Peyer's patch (tissue), 4 donors: ENCODE results near the gene DRC3. TPM values are rescaled to one million over a fixed set of nuclear protein-coding genes. Genes with fewer than 3 reads are reported as not detected.

Experiments
- DNase-seq, 3 donors: peaks; one replicate each; pipeline ENCODE4 v3.0.0-alpha.2; 2017 to 2019
- H3K27ac ChIP-seq, 4 donors: fragments of 200-600 bp; sonication (generic); one replicate each; pipeline ENCODE4 v1.5.1; 2016 to 2019
- H3K27me3 ChIP-seq, 2 donors: fragments of 200-600 bp; sonication (generic); one replicate each; pipeline ENCODE4 v1.5.1; 2019
- H3K36me3 ChIP-seq, 3 donors: fragments of 200-600 bp; sonication (generic); one replicate each; pipeline ENCODE4 v1.5.1; 2016 to 2019
- H3K4me1 ChIP-seq, 4 donors: fragments of 200-600 bp; sonication (generic); one replicate each; pipeline ENCODE4 v1.5.1; 2016 to 2019
- H3K4me3 ChIP-seq, 4 donors: fragments of 200-600 bp; sonication (generic); 1 replicate in 3 of 4; 2 replicates in 1 of 4; pipeline ENCODE4 v1.5.1; 2016 to 2019; ENCODE audit warnings: mild to moderate bottlenecking in 1 of 4
- H3K9me3 ChIP-seq, 4 donors: fragments of 200-600 bp; sonication (generic); one replicate each; pipeline ENCODE4 v1.5.1; 2016 to 2019; ENCODE audit warnings: mild to moderate bottlenecking in 1 of 4
- CTCF ChIP-seq, 6 experiments: fragments of 450-650 bp in 4 of 6; fragments of 200-600 bp in 2 of 6; sonication (generic) in 1 of 6; IDR thresholded peaks; one replicate each; pipeline ENCODE4 v1.5.1; 2017 to 2019; ENCODE audit warnings: antibody characterized with exemption in 6 of 6, mild to moderate bottlenecking in 3 of 6, moderate library complexity in 1 of 6
- POLR2A ChIP-seq, 2 donors: fragments of 450-650 bp; IDR thresholded peaks; one replicate each; pipeline ENCODE4 v1.5.1; 2017; ENCODE audit warnings: antibody characterized with exemption in 2 of 2, mild to moderate bottlenecking in 2 of 2, moderate library complexity in 2 of 2
- total RNA-seq, 4 donors: library from RNA; depleted of rRNA; stranded (reverse); fragments of >200 nt; gene quantifications; one replicate each; pipeline ENCODE4 v1.1.0, GENCODE V29; 2016

The DRC3 gene
- total RNA-seq, 4 donors from 2014 or later = 0.57 to 6.3 (median 5.8) TPM; not detected in 1

- Histone ChIP-seq H3K4me1 (no peaks in the 10 kb centered on the region), H3K36me3 (no peaks in the 10 kb centered on the region), H3K27ac (no peak overlapping the region), H3K27me3 (no peaks in the 10 kb centered on the region), H3K4me3 (no peak overlapping the region), H3K9me3 (no peaks in the 10 kb centered on the region)
- TF ChIP-seq POLR2A (IDR thresholded peaks at IDR 0.05) (no peak), CTCF (IDR thresholded peaks at IDR 0.05) (no peak)
- no peak for DNase-seq
These were observed 26.3 kb downstream of the DRC3 start for GRCh38 chr17:17998934-17999333.

- H3K9me3 ChIP-seq = no peaks in the 10 kb centered on the region
- no peak for TF ChIP-seq CTCF (IDR thresholded peaks at IDR 0.05)
- no peak for TF ChIP-seq POLR2A (IDR thresholded peaks at IDR 0.05)
- H3K4me3 ChIP-seq = no peak overlapping the region
- H3K27me3 ChIP-seq = no peaks in the 10 kb centered on the region
- no peaks in the 10 kb centered on the region for H3K4me1 ChIP-seq
- no peak overlapping the region for H3K27ac ChIP-seq
- no peak for DNase-seq
- no peaks in the 10 kb centered on the region for H3K36me3 ChIP-seq
These were observed 26.8 kb downstream of the DRC3 start for GRCh38 chr17:17999364-18000029.

- Histone ChIP-seq H3K4me1 (no peaks in the 10 kb centered on the region), H3K27ac (no peak overlapping the region), H3K36me3 (no peaks in the 10 kb centered on the region), H3K9me3 (no peaks in the 10 kb centered on the region), H3K4me3 (no peak overlapping the region), H3K27me3 (no peaks in the 10 kb centered on the region)
- no peak for TF ChIP-seq CTCF (IDR thresholded peaks at IDR 0.05)
- TF ChIP-seq POLR2A (IDR thresholded peaks at IDR 0.05) = no peak
- DNase-seq = no peak
These were observed 27.4 kb downstream of the DRC3 start for GRCh38 chr17:18000030-18000408.

GRCh38 chr17:18002171-18002570 lies 29.5 kb downstream of the DRC3 start:
- H3K9me3 ChIP-seq = no peaks in the 10 kb centered on the region
- TF ChIP-seq CTCF (IDR thresholded peaks at IDR 0.05) (no peak), POLR2A (IDR thresholded peaks at IDR 0.05) (no peak)

GRCh38 chr17:18004345-18004744 lies 31.7 kb downstream of the DRC3 start:
- no peaks in the 10 kb centered on the region for H3K4me1 ChIP-seq
- H3K27ac ChIP-seq = no peak overlapping the region
- no peaks in the 10 kb centered on the region for H3K9me3 ChIP-seq
- no peaks in the 10 kb centered on the region for H3K27me3 ChIP-seq
- TF ChIP-seq POLR2A (IDR thresholded peaks at IDR 0.05) (no peak), CTCF (IDR thresholded peaks at IDR 0.05) (no peak)
- no peaks in the 10 kb centered on the region for H3K36me3 ChIP-seq
- no peak for DNase-seq
- H3K4me3 ChIP-seq = no peak overlapping the region

More at GRCh38 chr17:18002171-18002570, 29.5 kb downstream of the DRC3 start:
- Histone ChIP-seq H3K4me1 (no peaks in the 10 kb centered on the region), H3K27me3 (no peaks in the 10 kb centered on the region), H3K4me3 (no peak overlapping the region), H3K36me3 (no peaks in the 10 kb centered on the region), H3K27ac (no peak overlapping the region)
- DNase-seq = no peak
